Activated CD4-positive, alpha-beta memory T cell treated with anti-CD3 and anti-CD28 coated beads for 36 hours (primary cell): ENCODE data around the gene TPBGL. TPM values are rescaled to one million over a fixed set of nuclear protein-coding genes. Genes with fewer than 3 reads are reported as not detected.

Source experiments
- CTCF ChIA-PET: fragments of 350-600 bp; sonication (Branson Sonifier 250); formaldehyde crosslinking; loops from one replicate; lab custom pipeline; 2021; ENCODE audit warnings: antibody characterized with exemption, inconsistent platforms; lab: Charles Lee
- POLR2A ChIA-PET: fragments of 350-600 bp; sonication (Branson Sonifier 250); formaldehyde crosslinking; loops from one replicate; lab custom pipeline; 2021; ENCODE audit warnings: antibody characterized with exemption; lab: Charles Lee
- DNase-seq: peaks from one replicate; pipeline ENCODE4 v3.0.0-alpha.2; 2020
- H3K27ac Mint-ChIP-seq: one replicate; pipeline ENCODE4 v1.8.0; 2021; ENCODE audit warnings: mixed read lengths
- H3K27me3 Mint-ChIP-seq: one replicate; pipeline ENCODE4 v1.8.0; 2021; ENCODE audit warnings: mixed read lengths
- H3K36me3 Mint-ChIP-seq: one replicate; pipeline ENCODE4 v1.8.0; 2021; ENCODE audit warnings: mixed read lengths
- H3K4me1 Mint-ChIP-seq: one replicate; pipeline ENCODE4 v1.8.0; 2021; ENCODE audit warnings: low read depth, mixed read lengths
- H3K4me3 Mint-ChIP-seq: one replicate; pipeline ENCODE4 v1.8.0; 2021; ENCODE audit warnings: mild to moderate bottlenecking, mixed read lengths
- H3K9me3 Mint-ChIP-seq: one replicate; pipeline ENCODE4 v1.8.0; 2021; ENCODE audit warnings: mixed read lengths
- intact Hi-C: fragments of 100-400 bp; cut with micrococcal nuclease; formaldehyde crosslinking; loops from one replicate; pipeline ENCODE4 v1.15.1; 2023
- total RNA-seq, 2 experiments: library from RNA; stranded (reverse); gene quantifications; one replicate each; pipeline ENCODE4 v1.2.3, GENCODE V29; 2021

Gene TPBGL
- total RNA-seq, 2 experiments from 2014 or later = 0.07 TPM; not detected in 1

DNA sequence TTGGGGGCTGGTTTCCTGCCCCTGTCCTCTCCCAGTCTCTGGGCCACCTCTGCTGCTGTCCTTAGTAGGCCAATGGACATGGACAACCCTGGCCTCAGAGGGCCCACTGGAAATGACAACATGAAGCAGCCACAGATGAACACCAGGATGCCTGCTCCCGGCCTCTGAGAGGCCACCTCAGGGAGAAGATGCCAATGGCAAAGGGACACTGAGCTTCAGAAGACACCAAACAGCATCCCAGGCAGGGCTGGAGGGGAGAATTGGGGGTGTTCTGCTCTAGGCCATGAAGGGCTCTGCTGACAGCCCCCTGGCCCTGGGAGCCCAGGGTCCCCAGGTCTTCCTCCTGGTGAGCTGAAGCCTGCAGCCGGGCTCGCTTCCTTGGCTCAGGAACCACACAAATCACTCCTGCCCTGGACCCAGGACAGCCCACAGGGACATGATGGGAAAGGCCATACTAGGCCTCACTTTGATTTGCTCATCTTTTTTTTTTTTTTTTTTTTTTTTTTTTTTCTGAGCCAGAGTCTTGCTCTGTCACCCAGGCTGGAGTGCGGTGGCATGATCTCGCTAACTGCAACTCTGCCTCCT lies 45.3 kb downstream of the TPBGL start:
- Mint-ChIP-seq H3K4me1 (no peaks in the 10 kb centered on the region), H3K4me3 (no peak overlapping the region), H3K9me3 (no peaks in the 10 kb centered on the region), H3K27ac (no peak overlapping the region), H3K27me3 (no peaks in the 10 kb centered on the region), H3K36me3 (no peaks in the 10 kb centered on the region)
- no peak for DNase-seq
- ChIA-PET POLR2A (interaction anchor here (0.6 kb wide), 1 partner anchor 10 kb away, joined by 3 read pairs; no protein-coding TSS in a partner anchor), CTCF (no interaction called here)
- intact Hi-C loops = no loop called here

- no peak for DNase-seq
- Mint-ChIP-seq H3K27ac (no peak overlapping the region), H3K4me1 (no peaks in the 10 kb centered on the region), H3K36me3 (no peaks in the 10 kb centered on the region), H3K27me3 (no peaks in the 10 kb centered on the region), H3K9me3 (no peaks in the 10 kb centered on the region), H3K4me3 (no peak overlapping the region)
- intact Hi-C loops = no loop called here
- ChIA-PET POLR2A (no interaction called here), CTCF (no interaction called here)
Observed at GRCh38 chr11:75286826-75287465, 46.4 kb downstream of the TPBGL start.

GRCh38 chr11:75287579-75287978 lies 47.0 kb downstream of the TPBGL start:
- DNase-seq = no peak
- CTCF ChIA-PET = no interaction called here
- Mint-ChIP-seq H3K36me3 (no peaks in the 10 kb centered on the region), H3K4me3 (no peak overlapping the region), H3K27me3 (no peaks in the 10 kb centered on the region), H3K27ac (no peak overlapping the region), H3K9me3 (no peaks in the 10 kb centered on the region), H3K4me1 (no peaks in the 10 kb centered on the region)
- intact Hi-C loops = no loop called here
- POLR2A ChIA-PET = no interaction called here

DNA sequence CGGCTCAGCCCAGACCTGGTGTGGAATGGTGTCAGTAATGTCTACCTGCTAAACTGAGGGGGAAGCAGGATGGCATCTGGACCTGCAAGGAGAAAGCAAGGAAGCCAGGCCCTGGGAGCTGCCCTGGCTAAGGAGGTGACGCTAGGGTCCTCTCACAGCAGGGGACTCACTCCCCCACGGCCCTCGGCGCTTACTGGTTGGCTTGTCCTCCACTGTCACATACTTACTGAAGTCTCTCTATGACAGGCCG lies 48.9 kb downstream of the TPBGL start:
- Mint-ChIP-seq H3K9me3 (no peaks in the 10 kb centered on the region), H3K4me1 (no peaks in the 10 kb centered on the region), H3K27ac (no peak overlapping the region), H3K36me3 (no peaks in the 10 kb centered on the region), H3K4me3 (no peak overlapping the region), H3K27me3 (no peaks in the 10 kb centered on the region)
- DNase-seq = no peak
- ChIA-PET POLR2A (no interaction called here), CTCF (interaction anchor here (0.9 kb wide), 1 partner anchor 9 kb away, joined by 7 read pairs; no protein-coding TSS in a partner anchor)
- intact Hi-C loops = no loop called here

- POLR2A ChIA-PET = no interaction called here
- CTCF ChIA-PET = interaction anchor here (0.9 kb wide), 1 partner anchor 10 kb away, joined by 7 read pairs; no protein-coding TSS in a partner anchor
- H3K9me3 Mint-ChIP-seq = no peaks in the 10 kb centered on the region
- no peak for DNase-seq
- intact Hi-C loops = no loop called here
- H3K27me3 Mint-ChIP-seq = no peaks in the 10 kb centered on the region
- no peak overlapping the region for H3K4me3 Mint-ChIP-seq
- no peak overlapping the region for H3K27ac Mint-ChIP-seq
- no peaks in the 10 kb centered on the region for H3K36me3 Mint-ChIP-seq
- no peaks in the 10 kb centered on the region for H3K4me1 Mint-ChIP-seq
Observed at GRCh38 chr11:75289919-75290318, 49.3 kb downstream of the TPBGL start.

- ChIA-PET POLR2A (no interaction called here), CTCF (interaction anchor here (1.4 to 3.4 kb wide), 2 partner anchors 12 to 94 kb away, joined by 5 to 9 read pairs; no protein-coding TSS in a partner anchor)
- no peak overlapping the region for H3K27ac Mint-ChIP-seq
- H3K27me3 Mint-ChIP-seq = no peaks in the 10 kb centered on the region
- intact Hi-C loops = no loop called here
- H3K4me1 Mint-ChIP-seq = no peaks in the 10 kb centered on the region
- no peaks in the 10 kb centered on the region for H3K9me3 Mint-ChIP-seq
- DNase-seq = no peak
- H3K36me3 Mint-ChIP-seq = peaks cover 4% of the 10 kb centered on the region
- H3K4me3 Mint-ChIP-seq = no peak overlapping the region
Observed at GRCh38 chr11:75291741-75292140, 51.2 kb downstream of the TPBGL start.

- no peaks in the 10 kb centered on the region for H3K9me3 Mint-ChIP-seq
- DNase-seq = no peak
- ChIA-PET POLR2A (no interaction called here), CTCF (interaction anchor here (1.4 to 3.4 kb wide), 2 partner anchors 13 to 93 kb away, joined by 5 to 9 read pairs; no protein-coding TSS in a partner anchor)
- no peaks in the 10 kb centered on the region for H3K27me3 Mint-ChIP-seq
- H3K27ac Mint-ChIP-seq = no peak overlapping the region
- no peak overlapping the region for H3K4me3 Mint-ChIP-seq
- peaks cover 8% of the 10 kb centered on the region for H3K36me3 Mint-ChIP-seq
- no peaks in the 10 kb centered on the region for H3K4me1 Mint-ChIP-seq
- intact Hi-C loops = no loop called here
Observed at GRCh38 chr11:75292943-75293342, 52.4 kb downstream of the TPBGL start.

Other genes with a start within 250 kb of the TPBGL start
- not detected for gene OR2AT4, start 143.9 kb upstream of the TPBGL start, total RNA-seq
- gene SLCO2B1, start 89.7 kb upstream of the TPBGL start, total RNA-seq = not detected
- 10 to 100 TPM; 16.3 to 18.8 TPM for gene ARRB1, start 110.9 kb downstream of the TPBGL start, total RNA-seq
- 1,000 to 10,000 TPM; 4,423 to 4,525 TPM for gene RPS3, start 158.7 kb downstream of the TPBGL start, total RNA-seq
- under 1 TPM; 0.12 to 0.51 TPM for gene KLHL35, start 192.4 kb downstream of the TPBGL start, total RNA-seq